Pulmonary artery endothelial cell (primary cell): ENCODE data around the gene AKAP12. TPM values are rescaled to one million over a fixed set of nuclear protein-coding genes. Genes with fewer than 3 reads are reported as not detected.

ENCODE experiments used
- total RNA-seq: library from RNA; depleted of rRNA; stranded (reverse); fragments of >200 nt; gene quantifications from 2 replicates; pipeline ENCODE4 v1.2.3, GENCODE V29; 2014

Gene AKAP12
- total RNA-seq, 1 donor from 2014 or later, result 309 TPM

Other genes with a start within 250 kb of the AKAP12 start
- 7.7 and 12.0 TPM in 2 replicates for gene ZBTB2, start 151.6 kb downstream of the AKAP12 start, total RNA-seq
- 18.6 and 26.9 TPM in 2 replicates for gene RMND1, start 212.2 kb downstream of the AKAP12 start, total RNA-seq